ENCODE measurements around the gene RFT1. TPM values are rescaled to one million over a fixed set of nuclear protein-coding genes. Genes with fewer than 3 reads are reported as not detected.

Gene RFT1
- total RNA-seq, 1 donor from 2014 or later = 19.2 TPM

DNA sequence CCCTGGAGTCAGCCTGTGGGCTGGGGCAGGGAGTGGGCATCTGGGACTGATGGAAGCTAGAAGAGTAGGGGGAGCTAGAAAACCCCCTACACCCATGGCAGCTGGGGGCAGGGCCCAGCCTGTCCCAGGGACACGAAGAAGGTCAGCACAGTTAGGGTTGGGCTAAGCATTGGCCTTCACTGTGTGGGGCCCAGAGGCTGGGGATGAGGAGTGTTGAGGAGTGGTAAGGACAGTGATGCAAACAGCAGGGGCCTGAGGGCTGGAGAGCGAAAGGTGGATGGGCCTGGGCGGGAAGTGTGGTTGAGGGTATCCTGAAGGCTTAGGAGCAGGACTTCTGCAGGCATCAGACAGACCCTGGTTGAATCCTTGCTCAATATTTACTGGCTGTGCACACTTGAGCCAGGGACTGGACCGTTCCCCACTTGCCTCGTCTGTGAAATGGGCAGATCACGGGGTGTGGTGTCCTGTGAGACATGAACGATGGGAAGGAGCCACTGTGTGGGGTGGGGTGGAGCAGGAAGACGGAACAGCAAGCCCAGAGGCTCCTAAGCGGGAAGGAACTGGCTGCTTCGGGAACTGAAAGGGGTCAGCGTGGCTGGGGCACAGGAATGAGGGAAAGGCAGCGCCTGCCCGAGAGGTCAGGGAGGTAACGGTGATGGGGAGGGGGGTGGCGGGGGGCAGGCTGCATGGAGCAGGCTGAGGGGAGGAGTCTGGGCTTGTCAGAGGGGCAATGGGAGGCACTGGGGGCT is 38.1 kb upstream of the RFT1 start:
- H3K4me2 ChIP-seq (ENCODE audit: low read length) = no peak overlapping the region
- Mint-ChIP-seq H3K36me3 (ENCODE audit: low read depth, unreplicated experiment) (peaks cover 5% of the 10 kb centered on the region), H3K27ac (ENCODE audit: unreplicated experiment) (peak overlapping the region; percentile 62), H3K9me3 (ENCODE audit: unreplicated experiment) (no peaks in the 10 kb centered on the region), H3K4me3 (ENCODE audit: unreplicated experiment) (no peak overlapping the region), H3K27me3 (ENCODE audit: low read depth, unreplicated experiment) (no peaks in the 10 kb centered on the region), H3K4me1 (ENCODE audit: low read depth, unreplicated experiment) (peaks cover 25% of the 10 kb centered on the region)
- peaks cover 22% of the 10 kb centered on the region for H3K79me2 ChIP-seq (ENCODE audit: insufficient read depth, low read length)
- FAIRE-seq = no peak
- peaks cover 11% of the 10 kb centered on the region for H3K4me1 ChIP-seq (ENCODE audit: insufficient read depth, low read length)
- H3K27me3 ChIP-seq (ENCODE audit: insufficient read depth, low read length) = no peaks in the 10 kb centered on the region
- peaks cover 22% of the 10 kb centered on the region for H4K20me1 ChIP-seq (ENCODE audit: insufficient read depth, low read length)
- H3K4me3 ChIP-seq (ENCODE audit: insufficient read depth, low read depth, low read length) = no peak overlapping the region
- no peak for DNase-seq (ENCODE audit: low read depth)
- no peak overlapping the region for H3K9ac ChIP-seq (ENCODE audit: low read length)
- no peaks in the 10 kb centered on the region for H3K36me3 ChIP-seq (ENCODE audit: insufficient read depth, low read length)
- H3K9me3 ChIP-seq (ENCODE audit: insufficient read depth, low read depth, low read length) = no peaks in the 10 kb centered on the region
- H2AFZ ChIP-seq (ENCODE audit: low read depth, low read length) = no peak overlapping the region
- TF ChIP-seq EZH2 (IDR thresholded peaks at IDR 0.05; ENCODE audit: insufficient read depth, low read length) = no peak
- TF ChIP-seq, protein P1, sequence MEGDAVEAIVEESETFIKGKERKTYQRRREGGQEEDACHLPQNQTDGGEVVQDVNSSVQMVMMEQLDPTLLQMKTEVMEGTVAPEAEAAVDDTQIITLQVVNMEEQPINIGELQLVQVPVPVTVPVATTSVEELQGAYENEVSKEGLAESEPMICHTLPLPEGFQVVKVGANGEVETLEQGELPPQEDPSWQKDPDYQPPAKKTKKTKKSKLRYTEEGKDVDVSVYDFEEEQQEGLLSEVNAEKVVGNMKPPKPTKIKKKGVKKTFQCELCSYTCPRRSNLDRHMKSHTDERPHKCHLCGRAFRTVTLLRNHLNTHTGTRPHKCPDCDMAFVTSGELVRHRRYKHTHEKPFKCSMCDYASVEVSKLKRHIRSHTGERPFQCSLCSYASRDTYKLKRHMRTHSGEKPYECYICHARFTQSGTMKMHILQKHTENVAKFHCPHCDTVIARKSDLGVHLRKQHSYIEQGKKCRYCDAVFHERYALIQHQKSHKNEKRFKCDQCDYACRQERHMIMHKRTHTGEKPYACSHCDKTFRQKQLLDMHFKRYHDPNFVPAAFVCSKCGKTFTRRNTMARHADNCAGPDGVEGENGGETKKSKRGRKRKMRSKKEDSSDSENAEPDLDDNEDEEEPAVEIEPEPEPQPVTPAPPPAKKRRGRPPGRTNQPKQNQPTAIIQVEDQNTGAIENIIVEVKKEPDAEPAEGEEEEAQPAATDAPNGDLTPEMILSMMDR (IDR thresholded peaks at IDR 0.05; ENCODE audit: insufficient read depth, low read depth, low read length) = no peak
- H3K27ac ChIP-seq (ENCODE audit: low read depth, low read length) = no peak overlapping the region

DNA sequence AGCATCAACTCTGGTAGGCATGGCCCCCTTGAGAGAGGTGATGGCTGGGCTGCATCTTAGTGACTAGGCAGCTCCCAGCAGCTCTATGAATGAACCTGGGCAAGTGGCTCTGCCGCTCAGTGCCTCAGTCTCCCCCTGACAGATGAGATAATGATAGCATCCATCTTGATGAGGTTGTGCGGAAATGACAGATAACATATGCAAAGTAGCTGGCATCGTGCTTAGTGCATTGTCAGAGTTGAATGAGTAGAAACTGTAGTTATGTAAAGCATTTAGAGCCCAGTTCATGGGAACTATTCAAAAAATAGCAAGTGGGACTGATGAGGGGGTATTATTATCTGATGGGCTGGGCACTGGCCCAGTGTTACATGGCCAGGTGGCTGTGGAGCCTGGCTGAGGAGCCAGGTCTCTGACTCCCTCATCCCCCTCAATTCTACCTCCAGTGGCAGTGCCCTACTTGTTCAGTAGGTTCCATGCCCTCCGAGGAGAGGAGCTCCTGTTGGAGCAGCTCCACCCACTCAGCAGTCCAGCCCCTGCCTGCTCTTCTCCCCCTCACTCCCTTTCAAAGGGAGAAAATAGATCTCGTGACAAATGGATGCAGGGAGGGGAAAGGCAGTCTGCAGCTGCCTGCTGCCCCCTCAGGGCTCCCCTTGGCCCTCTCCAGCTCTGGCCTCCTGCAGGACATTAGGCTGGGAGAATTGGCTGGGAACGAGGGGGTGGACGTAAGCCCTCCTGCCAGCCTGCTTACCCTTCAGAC is 37.4 kb upstream of the RFT1 start:
- no peaks in the 10 kb centered on the region for H3K27me3 ChIP-seq (ENCODE audit: insufficient read depth, low read length)
- DNase-seq (ENCODE audit: low read depth) (no peak), FAIRE-seq (no peak)
- H3K4me3 ChIP-seq (ENCODE audit: insufficient read depth, low read depth, low read length) = no peak overlapping the region
- H3K4me3 Mint-ChIP-seq (ENCODE audit: unreplicated experiment) = no peak overlapping the region
- TF ChIP-seq, protein P1 (IDR thresholded peaks at IDR 0.05; ENCODE audit: insufficient read depth, low read depth, low read length) = no peak
- TF ChIP-seq EZH2 (IDR thresholded peaks at IDR 0.05; ENCODE audit: insufficient read depth, low read length) = no peak
- peaks cover 27% of the 10 kb centered on the region for H3K79me2 ChIP-seq (ENCODE audit: insufficient read depth, low read length)
- H3K9ac ChIP-seq (ENCODE audit: low read length) = no peak overlapping the region
- no peak overlapping the region for H3K27ac Mint-ChIP-seq (ENCODE audit: unreplicated experiment)
- no peaks in the 10 kb centered on the region for H3K36me3 ChIP-seq (ENCODE audit: insufficient read depth, low read length)
- peaks cover 17% of the 10 kb centered on the region for H3K4me1 ChIP-seq (ENCODE audit: insufficient read depth, low read length)
- H3K9me3 Mint-ChIP-seq (ENCODE audit: unreplicated experiment) = no peaks in the 10 kb centered on the region
- H3K4me1 Mint-ChIP-seq (ENCODE audit: low read depth, unreplicated experiment) = peaks cover 32% of the 10 kb centered on the region
- peaks cover 26% of the 10 kb centered on the region for H4K20me1 ChIP-seq (ENCODE audit: insufficient read depth, low read length)
- H3K27ac ChIP-seq (ENCODE audit: low read depth, low read length) = no peak overlapping the region
- H3K36me3 Mint-ChIP-seq (ENCODE audit: low read depth, unreplicated experiment) = peaks cover 5% of the 10 kb centered on the region
- H3K27me3 Mint-ChIP-seq (ENCODE audit: low read depth, unreplicated experiment) = no peaks in the 10 kb centered on the region
- peak overlapping the region; percentile 69 for H3K4me2 ChIP-seq (ENCODE audit: low read length)
- no peaks in the 10 kb centered on the region for H3K9me3 ChIP-seq (ENCODE audit: insufficient read depth, low read depth, low read length)
- peak overlapping the region; percentile 78 for H2AFZ ChIP-seq (ENCODE audit: low read depth, low read length)
